Fibroblast of skin of right biceps (primary cell): ENCODE data around the gene TRIM52.
"Not testable (repeated sequence)": the region's sequence is repeated elsewhere in the genome, so short reads cannot be mapped to it uniquely, and the experiment has no call there.

Experiments used
- DNase-seq: peaks from one replicate; pipeline ENCODE4 v3.0.0-alpha.2; 2013

The TRIM52 gene

GRCh38 chr5:181233088-181233800 lies 27.7 kb downstream of the TRIM52 start:
- no peak for DNase-seq

DNA sequence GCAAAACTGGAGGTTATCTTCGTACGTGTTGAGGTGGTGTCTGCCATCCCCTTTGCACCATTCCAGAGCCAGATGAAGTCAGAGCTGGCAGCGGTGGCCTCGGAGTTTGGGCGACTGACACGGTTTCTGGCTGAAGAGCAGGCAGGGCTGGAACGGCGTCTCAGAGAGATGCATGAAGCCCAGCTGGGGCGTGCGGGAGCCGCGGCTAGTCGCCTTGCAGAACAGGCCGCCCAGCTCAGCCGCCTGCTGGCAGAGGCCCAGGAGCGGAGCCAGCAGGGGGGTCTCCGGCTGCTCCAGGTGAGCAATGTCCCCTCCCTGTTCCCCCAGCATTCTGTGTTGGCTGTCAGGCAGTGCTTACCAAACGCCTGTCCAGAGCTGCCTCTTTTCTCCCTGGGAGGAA lies 28.4 kb downstream of the TRIM52 start:
- DNase-seq: no peak

GRCh38 chr5:181231432-181231831 lies 29.5 kb downstream of the TRIM52 start:
- no peak for DNase-seq

GRCh38 chr5:181230551-181230950 lies 30.4 kb downstream of the TRIM52 start:
- DNase-seq: no peak

- no peak for DNase-seq
Measured at GRCh38 chr5:181229996-181230395, 30.9 kb downstream of the TRIM52 start.

GRCh38 chr5:181224390-181225229 lies 36.3 kb downstream of the TRIM52 start:
- no peak for DNase-seq

- peak; percentile 41 for DNase-seq
Measured at GRCh38 chr5:181223729-181224389, 37.1 kb downstream of the TRIM52 start.

DNA sequence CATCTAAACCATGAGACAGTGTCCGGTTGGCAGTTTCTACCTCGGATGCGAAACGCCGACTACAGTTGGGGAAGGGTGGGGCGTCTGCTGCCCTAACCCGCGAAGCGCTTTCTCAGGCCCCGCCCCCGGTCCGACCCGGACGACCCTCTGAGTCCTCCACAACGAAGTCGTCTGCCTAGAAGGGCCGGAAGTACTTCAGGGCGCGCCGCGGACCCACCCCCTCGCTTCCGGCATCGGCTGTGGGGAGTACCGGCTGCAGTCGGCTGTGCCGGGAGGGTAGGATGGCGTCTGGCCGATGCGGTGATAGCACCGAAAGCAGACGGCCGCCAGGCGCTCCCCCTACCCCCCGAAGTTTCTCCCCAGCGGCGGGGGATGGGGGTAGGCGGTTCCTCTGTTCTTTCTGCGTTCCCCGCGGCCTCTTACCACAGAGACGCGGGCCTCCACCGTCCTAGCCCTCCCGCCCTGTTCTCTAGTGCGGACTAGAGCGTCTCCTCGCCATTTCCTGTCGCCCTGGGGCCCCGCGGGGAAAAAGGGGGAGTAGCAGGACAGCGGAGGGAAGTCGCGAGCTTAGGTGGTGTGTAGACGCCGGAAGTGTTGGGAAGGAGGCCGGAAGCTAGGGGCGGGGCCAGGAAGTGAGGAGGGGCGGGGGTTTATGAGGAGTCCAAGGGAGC lies 37.8 kb downstream of the TRIM52 start, which contains the start of gene TRIM41:
TSS of gene TRIM41 (plus strand) at position 224 of the 671 bp plus-strand sequence. CDS start 719 bp downstream, outside the sequence.
- DNase-seq: peak; percentile 99

GRCh38 chr5:181222630-181223057 lies 38.3 kb downstream of the TRIM52 start:
- DNase-seq: no peak

DNA sequence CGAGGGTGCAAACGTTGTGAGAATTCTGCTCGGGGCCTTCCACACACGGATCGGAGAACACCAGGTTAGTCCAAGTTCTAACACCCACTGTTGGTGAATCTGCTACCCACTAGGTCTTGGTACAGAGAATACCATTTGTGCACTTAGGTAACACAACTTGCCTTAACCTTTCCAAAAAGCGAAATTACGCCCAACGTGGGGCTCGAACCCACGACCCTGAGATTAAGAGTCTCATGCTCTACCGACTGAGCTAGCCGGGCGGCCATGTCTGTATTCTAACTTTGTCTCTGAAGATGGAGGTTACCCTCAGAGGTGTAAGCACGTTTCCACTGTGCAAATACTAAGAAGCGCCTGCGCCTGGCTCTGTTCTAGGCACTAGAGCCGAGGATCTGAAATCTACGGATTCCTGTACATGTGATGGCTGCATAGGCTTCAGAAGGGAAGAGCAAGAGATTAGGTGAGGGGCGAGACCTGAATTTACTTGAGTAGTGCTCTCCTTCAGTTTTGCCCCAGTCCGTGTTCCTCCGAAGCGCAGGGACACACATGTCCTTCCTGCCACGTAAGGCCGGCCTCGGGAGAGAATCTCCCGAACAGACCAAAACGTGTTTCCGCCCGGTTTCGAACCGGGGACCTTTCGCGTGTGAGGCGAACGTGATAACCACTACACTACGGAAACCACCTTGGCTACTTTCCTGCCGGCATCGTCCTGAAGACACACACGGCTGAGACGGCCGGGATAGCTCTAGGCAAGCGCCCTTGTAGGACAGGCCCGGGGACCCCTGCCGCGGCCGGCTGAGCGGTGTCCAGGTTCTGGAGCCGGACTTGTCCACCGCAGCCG lies 38.9 kb downstream of the TRIM52 start:
- DNase-seq: peak; percentile 98

GRCh38 chr5:181221105-181221791 lies 39.7 kb downstream of the TRIM52 start:
- no peak for DNase-seq

DNA sequence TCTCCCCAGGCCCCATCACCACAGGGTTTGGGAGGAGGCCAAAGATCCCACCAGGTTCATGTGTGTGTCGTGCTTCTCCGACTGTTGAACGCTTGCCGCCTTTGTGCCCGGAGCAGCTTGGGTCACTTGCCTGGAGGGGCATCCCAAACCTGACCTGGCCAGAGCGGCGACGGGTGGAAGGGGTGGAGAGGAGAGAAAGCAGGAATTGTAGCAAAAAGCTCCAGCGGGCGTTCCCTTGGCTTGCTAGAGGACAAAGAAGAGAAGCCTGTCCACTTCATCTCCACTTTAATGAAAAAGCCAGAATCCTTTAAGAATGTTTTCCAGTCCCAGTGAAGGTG lies 40.8 kb downstream of the TRIM52 start:
- no peak for DNase-seq

DNA sequence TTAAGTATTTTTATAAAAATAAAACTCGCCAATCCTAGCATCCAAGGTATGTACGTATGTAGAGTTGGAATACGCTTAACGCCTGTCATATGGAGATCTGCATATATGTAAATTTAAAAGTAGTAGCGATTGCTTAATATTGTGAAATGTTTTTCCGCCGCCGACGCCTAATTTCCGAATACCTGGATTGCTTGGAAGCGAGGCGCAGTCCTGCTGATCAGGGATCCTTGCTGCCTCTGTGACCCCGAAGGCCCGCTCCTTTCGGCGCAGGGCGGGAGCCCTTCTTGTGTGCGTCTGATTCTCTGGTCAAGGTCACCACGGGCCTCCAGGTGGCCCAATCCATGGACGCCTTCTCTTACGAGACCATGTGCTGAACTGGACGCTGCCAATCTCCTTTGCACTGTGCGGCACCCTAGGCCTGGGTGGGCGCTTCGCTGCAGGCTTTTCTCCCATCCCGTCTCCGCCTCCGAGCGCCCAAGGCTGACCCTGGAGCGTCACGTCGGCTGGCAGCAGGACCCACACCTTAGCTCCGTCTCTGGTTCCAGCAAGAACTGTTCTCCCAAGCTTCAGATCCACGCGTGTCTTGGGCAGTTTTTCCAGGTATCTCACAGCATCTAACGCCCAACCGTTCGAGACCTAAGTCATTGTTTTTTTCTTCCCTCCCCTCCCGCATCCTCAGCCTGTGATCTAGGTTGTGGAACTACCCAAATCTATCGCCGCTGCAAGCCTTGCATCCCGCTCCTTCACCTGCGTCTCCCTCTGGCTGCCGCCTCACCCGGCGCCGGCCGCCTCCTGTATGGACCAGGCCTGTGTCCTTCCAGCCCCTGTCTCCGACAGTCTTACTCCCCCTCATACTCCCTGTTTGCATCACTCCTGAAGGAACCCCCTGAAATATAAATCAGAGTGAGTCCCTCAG lies 41.4 kb downstream of the TRIM52 start:
- no peak for DNase-seq

DNA sequence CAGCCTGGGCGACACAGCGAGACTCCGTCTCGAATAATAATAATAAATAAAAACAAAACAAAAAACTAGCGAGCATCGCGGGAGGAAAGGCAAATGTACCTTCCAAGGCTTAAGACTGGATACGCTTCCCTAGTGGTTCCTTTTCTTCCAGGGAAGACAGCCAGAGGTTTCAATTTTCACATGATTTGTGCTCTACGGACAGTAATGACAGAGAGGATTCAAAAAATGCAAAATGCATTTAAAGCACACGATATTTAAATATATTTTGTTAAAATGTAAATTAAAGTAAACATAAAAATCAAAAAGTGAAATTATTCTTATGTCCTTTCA lies 42.2 kb downstream of the TRIM52 start:
- peak; percentile 27 for DNase-seq

GRCh38 chr5:181217803-181218062 lies 43.2 kb downstream of the TRIM52 start:
- DNase-seq: no peak

- DNase-seq: peak; percentile 65
Measured at GRCh38 chr5:181217111-181217802, 43.7 kb downstream of the TRIM52 start.

DNA sequence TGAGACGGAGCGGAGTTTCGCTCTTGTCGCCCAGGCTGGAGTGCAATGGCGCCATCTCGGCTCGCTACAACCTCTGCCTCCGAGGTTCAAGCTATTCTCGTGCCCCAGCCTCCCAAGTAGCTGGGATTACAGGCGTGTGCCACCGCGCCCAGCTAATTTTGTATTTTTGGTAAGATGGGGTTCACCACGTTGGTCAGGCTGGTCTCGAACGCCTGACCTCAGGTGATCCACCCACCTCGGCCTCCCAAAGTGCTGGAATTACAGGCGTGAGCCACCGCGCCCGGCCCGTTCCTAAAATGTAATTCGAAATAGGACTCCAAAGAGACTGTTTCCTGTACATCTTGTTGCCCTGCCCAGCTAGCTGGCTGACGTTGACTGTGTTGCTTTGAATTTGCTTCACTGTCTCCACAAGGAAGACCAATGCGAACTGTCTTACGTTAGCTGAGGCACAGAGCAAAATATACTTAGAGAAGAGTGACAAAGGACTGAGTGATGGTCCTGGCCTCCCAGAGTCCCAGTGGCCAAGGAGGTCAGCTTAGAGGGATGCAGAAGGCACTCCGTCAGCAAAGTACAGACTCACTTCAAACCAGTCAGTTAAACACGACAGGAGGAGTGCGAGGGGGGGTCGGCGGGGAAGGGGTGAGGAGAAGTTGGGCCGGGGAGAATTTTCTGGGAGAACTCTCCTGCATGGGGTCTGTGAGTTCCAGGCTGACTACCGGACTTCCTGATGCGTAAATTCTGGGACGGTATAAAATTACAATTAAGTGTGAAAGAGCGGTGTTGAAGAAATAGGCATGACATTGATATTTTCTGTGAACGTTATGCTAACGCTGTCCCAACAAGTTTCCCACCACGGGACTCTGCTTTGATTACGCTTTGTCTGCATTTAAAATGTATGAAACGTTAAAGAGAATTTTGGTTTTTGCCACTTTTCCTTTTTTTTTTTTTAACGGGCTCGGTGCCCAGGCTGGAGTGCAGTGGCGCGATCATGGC lies 44.6 kb downstream of the TRIM52 start:
- peak; percentile 32 for DNase-seq

DNA sequence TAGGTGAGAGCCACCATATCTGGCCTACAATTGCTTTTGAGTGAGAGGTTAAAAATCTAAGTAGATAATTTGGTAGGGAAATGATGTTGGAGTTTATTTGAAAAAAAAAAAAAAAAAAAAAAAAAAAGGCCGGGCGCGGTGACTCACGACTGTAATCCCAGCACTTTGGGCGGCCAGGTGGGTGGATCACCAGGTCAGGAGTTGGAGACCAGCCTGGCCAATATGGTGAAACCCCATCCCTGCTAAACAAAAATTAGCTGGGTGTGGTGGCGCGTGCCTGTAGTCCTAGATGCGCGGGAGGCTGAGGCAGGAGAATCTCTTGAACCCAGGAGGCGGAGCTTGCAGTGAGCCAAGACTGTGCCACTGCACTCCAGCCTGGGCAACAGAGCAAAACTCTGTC lies 46.7 kb downstream of the TRIM52 start:
- not testable (repeated sequence) for DNase-seq

DNA sequence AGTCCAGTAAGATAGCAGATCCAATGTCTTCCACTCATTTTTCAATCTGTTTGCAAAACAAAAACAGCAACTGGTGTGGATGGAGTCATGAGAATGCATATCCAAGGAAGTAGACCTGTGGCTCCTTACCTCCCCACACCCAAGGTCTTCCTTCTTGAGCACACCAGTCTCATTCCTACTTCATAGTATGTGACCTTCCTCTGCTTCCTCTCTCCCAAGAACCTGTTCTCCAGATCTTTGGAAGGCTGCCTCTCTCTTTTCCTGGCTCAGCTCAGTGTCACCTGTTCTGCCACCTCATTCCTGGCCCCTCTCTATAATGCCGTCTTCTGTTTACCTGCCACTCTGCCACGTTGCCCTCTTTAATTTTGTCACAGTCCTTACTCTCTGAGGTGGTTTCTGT lies 48.0 kb downstream of the TRIM52 start:
- no peak for DNase-seq
